HG03159 (cell line): ENCODE data around the gene PALD1.

ENCODE experiments used
- ATAC-seq: cut with Tn5 transposase; IDR thresholded peaks from one replicate; pipeline ENCODE4 v1.9.1; 2021; ENCODE audit warnings: mild to moderate bottlenecking, moderate library complexity; ENCODE audit not compliant: unreplicated experiment

Gene PALD1

DNA sequence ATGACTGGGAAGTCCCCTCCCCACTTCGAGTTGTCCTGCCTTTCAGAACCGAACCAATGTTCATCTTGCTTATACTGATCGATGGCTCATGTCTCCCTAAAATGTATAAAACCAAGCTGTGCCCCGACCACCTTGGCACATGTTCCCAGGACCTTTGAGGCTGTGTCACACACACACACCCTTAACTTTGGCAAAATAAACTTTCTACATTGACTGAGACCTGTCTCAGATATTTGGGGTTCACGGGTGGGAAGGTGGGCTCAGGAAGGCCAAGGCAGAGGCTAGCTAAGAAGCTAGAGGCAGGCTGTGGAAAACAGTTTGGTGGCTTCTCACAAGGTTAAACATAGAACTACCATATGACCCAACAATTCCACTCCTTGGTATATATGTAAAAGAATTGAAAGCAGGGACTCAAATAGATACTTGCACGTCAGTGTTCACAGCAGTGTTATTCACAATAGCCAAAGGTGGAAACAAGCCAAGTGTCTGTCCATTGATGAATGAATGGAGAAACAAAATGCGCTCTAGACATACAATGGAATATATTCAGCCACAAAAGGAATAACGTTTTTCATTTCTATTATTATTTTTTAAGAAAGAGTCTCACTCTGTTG is 108.6 kb downstream of the PALD1 start:
- ATAC-seq = no peak

DNA sequence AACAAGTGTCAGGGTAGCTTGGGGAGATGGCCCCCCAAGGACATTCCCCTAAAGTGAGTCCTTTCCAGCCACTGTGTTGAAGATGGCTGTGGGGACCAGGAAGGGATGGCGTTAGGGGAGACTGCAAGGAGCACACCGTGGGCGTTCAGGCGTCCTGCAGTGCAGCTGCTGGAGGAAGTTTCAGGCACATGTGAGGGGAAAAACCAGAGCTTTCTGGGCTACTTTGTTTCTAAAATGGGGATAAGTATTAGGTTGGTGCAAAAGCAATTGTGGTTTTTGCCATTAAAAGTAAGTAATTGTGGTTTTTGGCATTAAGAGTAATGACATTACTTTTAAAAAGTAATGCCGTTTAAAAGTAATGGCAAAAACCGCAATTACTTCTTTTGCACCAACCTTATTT is 109.7 kb downstream of the PALD1 start:
- ATAC-seq = no peak

DNA sequence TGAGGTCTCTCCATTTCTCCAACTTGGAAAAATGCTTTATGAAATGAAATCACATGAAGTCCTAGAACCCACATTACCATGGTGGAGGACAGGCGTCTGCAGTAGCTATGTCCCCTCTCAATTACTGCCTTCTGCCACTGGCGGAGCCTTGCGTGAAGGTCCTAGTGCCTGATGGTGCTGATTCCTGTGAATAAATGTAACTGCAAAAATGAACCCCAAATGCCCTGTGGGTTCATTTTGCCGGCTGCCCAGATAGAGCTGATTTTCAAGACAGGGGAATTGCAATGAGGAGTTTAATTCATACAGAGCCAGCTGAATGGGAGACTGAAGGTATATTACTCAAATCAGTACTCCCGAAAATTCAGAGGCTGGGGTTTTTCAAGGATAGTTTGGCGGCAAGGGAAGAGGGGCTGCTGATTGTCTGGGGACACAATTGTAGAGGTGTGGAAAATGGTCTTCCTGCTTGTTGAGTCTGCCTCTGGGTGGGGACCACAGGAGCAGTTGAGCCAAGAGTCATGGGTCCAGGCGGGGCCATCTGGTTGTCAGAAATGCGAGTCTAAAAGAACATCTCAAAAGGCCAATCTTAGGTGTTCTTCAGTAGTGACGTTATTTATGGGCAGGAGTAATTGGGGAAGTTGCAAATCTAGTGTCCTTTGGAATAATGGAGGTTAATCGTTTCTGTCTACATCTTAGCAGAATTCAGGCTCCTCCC is 110.4 kb downstream of the PALD1 start:
- ATAC-seq = no peak

DNA sequence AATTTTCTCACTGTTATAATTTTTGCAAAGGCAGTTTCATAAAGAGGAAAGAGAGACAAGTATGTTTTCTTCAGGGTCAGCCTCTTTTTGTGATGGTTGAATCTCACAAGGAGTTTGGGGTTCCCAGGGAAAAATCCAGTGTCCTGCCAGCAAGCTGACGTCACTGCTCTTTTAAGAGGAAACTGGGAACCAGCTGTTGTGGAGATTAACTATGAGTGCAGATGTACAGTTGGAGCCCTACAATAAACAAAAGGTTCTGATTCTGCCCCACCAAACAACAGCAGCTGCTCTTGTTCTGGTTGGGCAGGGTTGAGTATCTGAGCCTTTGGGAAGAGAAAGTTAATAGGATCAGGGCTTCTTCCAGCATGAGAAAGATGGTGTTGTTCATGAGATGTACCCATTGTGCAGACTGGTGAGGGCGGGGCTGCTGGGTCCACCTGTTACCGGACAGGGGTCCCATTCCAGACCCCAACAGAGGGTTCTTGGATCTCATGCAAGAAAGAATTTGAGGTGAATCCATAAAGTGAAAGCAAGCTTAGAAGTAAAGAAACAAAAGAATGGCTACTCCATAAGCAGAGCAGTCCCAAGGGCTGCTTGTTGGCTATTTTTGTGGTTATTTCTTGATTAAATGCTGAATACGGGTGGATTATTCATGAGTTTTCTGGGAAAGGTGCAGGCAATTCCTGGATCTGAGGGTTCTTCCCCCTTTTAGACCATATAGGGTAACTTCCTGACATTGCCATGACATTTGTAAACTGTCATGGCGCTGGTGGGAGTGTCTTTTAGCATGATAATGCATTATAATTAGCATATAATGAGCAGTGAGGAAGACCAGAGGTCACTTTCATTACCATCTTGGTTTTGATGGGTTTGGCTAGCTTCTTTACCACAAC is 111.4 kb downstream of the PALD1 start:
- ATAC-seq = no peak

DNA sequence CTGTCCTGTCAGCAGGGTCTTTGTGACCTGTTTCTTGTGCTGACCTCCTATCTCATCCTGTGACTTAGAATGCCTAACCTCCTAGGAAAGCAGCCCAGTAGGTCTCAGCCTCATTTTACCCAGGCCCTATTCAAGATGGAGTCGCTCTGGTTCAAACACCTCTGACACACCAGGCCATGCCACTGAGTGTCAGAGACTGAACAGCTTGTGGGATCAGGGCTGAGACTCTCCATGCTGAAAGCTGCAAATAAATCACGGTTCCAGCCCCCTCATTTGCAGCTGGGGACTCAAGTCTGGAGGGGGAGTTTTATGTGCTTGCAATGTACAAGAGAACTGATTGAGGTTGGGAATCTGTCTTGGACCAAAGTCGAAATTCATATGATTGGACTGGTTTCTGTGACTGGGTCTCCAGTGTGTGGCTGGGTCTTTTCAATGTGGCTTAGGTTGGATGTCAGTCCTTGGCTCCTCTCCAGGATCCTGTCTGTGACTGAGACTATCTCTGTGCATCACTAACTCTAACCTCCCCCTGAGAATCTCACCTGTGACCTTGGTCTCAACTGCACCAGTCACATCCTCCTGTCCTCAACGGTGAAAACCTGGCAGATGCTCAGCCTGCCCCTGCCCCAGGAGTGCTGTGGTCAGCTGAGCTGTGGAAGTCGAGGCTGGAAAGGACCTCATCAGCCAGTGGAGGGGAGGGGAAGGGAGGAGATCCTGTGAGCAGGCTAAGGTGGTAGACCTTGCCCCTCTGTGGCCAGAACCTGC is 112.3 kb downstream of the PALD1 start:
- no peak for ATAC-seq

DNA sequence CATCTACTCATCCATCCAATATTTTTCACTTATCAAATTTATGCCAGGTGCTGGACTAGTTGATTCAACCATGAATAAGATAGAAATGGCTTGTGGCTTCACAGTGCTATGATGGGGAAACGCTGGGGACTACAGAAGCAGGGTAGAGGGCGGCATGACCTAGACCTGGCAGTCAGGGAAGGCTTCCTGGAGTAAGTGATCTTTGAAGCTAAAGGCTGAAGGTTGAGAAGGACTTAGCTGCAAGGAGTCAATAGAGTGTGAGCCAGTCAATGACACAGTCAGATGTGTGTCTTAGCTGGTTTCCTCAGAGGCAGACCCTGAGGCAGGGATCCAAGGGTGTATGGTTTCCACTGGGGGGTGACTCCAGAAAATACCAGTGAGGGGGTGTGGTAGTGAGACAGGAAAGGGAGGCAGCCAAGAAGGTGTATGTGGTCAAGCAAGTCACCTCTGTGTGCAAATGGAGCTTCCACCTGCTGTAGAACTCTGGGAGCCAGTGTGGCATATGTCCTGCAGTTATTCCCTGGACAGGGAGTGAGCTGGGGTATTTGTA is 113.7 kb downstream of the PALD1 start:
- no peak for ATAC-seq

DNA sequence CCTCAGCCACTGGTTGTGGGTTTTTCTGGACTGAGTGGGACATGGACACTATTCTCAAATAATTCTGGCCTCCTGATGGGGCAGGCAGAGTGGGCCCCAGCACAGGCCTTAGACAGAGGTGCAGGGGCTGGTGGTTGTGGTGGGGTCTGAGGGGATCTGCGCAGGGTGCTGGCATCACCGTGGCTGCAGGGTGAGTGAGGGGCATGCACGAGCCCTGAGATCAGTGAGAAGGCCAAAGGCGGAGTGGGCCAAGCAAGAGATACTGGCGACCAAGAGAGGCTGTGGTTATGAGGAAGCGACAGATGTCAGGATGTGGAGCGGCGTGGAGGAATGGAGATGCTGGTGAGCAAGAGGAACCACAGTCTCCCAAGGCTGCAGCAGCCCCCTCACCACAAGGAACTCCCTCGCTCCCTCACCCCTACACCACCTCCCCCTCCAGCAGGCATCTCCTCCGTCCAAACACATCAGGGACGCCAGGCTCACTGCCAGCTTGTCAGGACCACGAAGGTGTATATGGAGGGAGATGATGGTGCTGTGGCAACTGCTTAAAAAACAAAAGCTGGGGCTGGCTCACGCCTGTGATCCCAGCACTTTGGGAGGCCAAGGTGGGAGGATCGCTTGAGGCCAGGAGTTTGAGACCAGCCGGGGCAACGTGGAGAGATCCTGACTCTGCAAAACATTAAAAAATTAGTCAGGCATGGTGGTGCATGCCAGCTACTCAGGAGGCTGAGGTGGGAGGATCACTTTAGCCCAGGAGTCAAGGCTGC is 114.4 kb downstream of the PALD1 start:
- no peak for ATAC-seq

DNA sequence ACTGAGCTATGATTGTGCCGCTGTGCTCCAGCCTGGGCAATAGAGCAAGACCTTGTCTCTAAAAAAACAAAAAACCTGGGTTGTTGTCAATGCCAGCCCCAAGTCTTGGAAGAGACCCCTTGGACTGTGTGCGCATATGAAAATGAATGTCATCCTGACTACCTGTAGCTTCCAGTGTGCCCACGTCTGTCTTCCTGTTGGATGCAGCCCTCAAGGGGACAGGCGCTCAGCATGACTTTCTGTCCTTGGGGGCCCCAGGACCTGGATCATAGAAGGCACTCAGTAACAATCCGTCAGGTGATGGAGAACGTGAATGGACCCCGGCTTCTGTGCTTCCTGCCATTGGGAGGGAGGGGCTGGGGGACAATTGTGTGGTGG is 114.9 kb downstream of the PALD1 start:
- no peak for ATAC-seq

DNA sequence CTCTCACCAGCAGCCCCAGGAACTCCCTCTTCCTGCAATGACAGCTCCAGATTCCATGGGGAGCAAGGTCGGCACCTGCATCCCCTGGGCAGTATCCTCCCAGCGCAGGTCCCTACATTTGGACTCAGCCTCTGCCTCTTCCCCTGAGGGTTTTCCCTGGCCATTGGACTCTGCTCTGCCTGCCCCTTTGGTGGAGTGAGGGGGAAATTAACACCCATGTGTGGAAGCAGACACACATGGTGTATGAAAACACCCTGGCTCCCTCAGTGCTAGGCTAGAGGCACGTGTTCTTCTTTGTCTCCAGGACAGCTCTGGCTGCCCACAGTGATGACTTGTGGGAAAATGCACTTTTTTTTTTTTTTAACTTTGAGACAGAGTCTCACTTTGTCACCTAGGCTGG is 115.6 kb downstream of the PALD1 start:
- no peak for ATAC-seq

DNA sequence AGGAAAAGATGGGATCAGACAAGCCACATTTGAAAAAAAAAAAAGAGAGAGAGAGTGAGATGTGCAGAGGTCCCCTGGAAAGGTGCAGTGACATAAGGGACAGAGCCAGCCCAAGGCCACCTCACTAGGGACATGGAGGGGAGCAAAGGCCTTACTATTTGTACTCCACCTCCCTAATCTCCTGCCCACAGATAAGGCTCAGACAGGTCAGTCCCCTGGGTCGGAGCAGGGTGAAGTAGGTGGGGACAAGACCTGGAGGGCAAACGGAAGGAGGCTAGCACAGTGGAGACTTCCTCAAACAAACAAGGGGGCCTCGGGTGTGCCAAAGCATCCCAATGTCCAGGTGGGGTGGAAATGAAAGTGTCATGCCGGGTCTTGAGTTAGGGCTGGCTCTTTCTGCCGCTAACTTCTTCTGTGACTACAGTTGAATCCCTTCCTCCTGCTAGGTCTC is 117.0 kb downstream of the PALD1 start:
- no peak for ATAC-seq

DNA sequence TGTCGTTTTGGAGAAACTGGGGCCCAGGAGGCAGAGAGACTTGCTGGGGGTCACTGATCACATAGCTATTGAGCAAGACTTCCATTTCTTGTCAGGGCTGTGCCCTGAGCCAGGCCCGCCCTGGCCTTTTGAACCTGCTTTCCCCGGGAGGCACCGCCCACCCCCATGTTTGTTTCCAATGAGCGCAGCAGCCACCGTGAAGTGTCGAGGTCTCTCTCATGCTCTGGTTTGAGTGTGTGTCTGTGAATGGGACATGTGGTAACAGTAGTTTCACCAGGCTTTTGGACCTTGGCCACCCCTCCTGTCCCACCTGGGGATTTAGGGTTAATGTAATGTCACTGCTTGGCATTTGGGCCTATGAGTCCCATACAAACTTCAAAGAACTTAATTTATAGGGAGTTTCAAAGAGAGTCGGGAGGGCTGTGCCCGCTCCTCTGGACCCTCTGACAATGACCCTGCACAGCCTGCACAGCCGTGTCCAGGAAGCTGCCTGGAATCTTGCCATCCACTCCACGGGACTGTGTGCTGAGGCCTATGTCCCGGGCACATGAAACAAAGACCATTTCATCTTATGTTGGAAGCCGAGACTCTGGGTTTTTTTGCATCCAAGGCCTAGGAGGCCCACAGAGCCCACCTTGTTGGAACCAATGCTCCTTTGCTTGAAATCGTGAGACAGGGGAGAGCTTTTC is 117.7 kb downstream of the PALD1 start:
- ATAC-seq = no peak

DNA sequence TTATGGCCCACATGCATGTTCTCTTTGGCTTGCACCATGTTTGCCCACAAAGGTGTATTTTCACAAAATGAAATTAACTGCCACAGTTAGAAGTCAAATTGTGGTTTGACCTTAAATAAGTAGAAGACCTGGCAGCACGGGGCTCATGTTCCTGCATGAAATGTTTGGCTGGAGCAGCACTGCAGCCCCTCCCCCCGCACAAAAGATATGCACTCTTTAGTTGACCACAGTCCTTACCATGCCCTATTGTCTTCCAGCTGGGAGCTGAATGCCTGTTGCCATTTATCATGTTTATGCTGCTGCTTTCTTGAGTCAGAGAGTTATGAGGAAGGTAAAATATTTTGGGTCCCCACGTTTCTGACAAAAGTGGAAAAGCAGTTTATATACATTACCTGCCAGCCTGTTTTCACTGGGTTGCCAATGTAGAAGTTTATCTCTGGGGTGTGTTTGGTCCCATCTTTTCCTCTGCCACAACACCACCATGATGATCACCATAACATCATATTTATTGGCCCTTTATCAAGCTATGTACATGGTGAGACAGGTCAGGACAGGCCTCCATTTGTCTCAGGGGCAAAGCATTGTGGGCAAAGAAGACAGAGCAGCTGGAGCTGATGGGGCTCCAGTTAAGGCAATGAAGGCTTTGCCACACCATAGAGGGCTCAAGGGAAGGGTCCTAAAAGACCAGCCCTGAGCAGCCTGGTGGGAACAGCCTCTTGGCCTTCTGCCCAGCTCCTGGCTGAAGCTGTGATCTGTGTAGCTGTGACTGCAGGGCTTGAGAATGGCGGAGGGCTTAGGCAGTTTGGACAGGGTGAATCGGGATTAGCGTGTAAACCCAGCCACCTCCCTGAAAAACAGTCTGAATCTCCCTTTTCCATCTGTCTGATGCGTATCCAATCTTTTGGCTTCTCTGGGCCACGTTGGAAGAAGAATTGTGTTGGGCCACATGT is 118.6 kb downstream of the PALD1 start:
- ATAC-seq = no peak

DNA sequence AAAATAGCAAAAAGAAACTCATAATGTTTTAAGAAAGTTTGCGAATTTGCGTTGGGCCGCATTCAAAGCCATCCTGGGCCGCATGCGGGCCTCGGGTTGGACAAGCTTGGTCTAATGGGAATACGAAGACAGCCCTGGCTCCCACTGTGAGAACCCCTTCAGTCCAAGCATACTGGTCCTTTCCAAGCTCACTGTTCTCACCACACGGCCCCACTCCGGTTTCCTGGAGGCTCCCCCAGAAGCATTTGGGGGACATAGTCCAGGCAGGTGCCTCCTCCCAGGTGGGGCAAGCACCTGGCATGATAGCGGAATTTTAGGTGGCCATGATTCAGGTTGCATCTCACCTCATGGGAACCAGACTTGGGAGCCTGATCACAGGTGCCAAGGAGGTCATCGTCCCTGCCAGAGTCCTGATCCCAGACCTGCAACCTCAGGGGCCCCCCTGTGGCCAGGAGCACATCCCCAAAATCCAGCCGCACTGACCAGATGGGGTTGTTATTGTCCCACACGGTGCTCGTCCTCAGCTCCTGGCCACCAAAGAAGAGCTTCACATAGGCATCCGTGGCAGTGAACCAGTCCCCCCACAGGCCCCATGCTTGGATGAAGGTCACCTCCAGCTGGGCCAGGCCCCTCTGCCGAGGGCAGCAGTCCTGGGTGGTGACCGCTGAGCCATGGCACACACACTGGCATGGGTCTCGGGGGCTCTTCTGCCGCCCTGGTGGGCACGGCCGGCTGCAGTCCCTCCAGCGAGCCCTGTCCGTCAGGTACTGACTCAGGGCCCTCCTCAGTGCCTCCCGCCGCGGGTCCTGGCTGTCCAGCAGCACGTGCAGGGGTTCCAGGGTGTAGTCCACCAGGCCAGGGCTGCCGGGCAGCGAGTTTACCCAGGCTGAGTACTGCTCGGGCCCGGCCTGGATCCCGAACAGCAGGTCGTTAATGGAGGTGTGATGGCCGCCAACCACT is 119.6 kb downstream of the PALD1 start:
- ATAC-seq = no peak

DNA sequence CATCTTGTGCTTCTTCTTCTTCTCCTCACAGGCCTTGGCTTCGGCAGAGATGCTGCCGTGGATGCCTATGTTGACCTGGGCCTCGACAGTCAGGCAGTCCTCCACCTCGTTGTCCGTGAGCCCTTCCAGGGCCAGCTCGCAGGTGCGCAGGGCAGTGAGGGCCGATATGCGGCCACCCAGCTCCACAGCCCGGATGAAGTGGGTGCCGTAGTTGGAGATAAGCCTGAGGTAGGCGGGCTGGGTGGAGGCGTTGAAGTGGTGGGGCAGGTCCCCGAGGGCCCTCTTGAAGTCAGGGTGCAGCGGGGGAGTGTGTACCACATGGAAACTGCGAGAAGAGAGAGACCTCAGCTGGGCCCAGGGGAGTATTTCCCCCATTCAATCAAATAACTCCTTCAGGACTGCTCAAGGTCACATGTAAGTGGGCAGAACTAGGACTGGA is 120.3 kb downstream of the PALD1 start:
- ATAC-seq = no peak

DNA sequence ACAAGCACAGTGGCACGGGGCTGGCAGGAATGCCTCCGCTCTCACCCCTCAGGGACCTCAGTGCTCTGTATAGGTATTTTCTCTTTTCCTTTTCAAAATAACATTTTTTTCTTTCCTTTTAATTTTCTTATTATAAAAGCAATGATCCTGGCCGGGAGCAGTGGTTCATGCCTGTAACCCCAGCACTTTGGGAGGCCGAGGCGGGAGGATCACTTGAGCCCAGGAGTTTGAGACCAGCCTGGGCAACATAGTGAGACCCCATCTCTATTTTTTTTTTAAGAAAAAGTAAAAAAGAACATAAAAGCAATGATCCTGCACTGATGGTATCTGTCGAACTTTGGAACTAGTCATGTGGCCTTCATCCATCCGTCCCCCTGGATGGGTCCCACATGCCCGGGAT is 120.8 kb downstream of the PALD1 start:
- ATAC-seq = no peak

DNA sequence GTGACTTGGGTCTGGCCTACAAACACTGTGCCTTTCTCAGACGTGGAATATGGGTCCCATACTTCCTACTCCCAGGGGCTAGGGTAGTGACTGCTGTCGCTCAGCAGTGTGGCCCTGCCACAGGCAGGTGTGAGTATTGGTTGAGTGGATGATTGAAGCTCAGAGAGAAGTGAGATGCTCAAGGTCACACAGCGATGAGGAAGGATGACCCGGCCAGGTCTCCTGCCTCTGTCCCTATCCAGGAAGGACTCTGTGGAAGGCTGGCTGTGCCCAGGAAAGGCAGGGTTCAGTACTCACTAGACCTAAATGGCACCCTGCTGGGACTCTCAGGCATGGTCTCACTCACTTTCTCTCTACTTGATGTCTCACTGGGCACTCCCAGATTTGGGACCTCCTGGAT is 121.2 kb downstream of the PALD1 start:
- ATAC-seq = no peak
